Activated CD4-positive, alpha-beta T cell treated with anti-CD3 and anti-CD28 coated beads, Interleukin-2, amount 50 U/mL, for 24 hours (primary cell): Measurements from ENCODE around the gene MAP3K1.

ENCODE experiments used
- DNase-seq, 2 donors: peaks; one replicate each; pipeline ENCODE4 v3.0.0-alpha.2; 2020; ENCODE audit warnings: low read depth in 1 of 2, low spot score in 1 of 2

MAP3K1 gene

DNA sequence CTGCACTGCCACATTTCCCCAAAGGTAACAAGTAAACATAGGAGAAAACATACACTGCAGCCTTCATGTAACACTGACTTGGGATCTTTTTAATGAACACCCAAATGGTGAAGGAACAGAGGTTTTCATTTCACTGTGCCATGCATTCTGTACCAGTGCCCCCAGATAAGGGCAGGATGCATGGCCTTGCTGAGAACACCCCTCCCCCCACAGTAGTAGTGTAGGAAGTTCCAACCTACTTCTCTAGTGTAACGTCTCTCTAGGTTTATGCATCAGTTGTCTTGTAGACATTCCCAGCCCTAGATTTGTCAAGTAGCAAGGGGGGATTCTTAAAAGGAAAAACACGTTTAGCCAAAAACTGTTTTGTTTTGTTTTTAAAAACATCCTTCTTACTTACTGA, 29.9 kb downstream of the MAP3K1 start:
- no peak for DNase-seq

DNA sequence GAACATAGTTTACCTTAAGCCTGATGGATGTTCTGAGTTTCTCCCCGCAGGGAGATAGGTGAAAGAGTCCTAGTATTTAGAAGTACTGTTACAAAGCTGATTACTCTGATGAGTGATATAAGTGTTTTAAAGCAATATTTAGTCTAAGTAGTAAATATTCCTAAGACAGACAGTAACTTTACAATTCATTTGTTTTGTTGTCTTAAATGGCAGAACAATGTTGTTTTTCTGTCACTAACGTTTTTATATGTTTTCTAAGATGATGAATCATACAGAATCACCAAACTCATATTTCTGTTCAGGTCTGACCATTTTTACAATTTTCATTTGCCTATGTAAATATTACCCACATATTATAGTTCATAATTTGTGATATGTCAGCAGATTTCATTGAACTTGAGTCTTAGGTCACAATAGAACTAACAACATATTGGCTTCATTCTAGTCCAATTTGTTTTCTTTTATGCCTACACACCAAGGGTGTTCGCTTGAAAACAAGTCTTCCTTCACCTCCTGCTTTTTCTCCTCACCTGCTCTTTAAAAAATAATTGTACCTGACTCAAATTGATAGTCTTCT, 30.6 kb downstream of the MAP3K1 start:
- DNase-seq, result no peak

DNA sequence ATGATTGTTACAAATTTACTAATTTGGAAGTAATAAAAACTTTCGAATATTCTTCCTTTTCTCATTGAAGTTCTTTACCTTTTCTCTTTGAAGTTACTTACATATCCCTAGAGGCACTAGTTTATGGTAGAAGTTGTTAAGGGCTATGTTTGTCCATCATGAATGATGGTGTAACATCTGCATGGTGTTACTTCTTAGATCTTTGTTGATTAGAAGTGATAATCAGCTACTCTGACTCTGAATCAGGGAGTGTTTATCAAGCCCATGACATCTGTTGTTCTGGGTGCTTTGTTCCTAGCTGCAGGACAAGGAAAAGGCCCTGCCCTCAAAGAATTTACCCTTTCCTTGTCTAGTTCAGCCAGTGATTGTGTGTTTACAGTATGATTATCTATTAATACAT, 32.9 kb downstream of the MAP3K1 start:
- DNase-seq, result no peak

DNA sequence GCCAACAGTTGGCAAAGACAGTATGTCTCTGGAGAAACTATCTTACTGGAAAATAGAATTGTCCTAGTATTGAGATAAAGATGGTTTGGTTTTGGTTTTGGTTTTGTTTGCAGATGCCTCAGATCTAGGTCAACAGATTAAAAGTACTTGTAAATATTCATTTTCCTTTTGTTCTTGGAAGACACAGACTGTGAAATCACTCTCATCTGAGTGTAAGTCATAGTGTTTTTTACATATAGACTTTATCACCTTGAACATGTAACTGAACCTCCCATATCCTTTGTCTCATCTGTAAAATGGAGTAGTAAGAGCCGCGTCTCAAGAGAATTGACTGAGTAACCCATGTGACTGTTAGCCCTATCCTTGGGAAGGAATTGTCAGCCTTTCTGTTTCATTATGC, 34.3 kb downstream of the MAP3K1 start:
- no peak for DNase-seq

DNA sequence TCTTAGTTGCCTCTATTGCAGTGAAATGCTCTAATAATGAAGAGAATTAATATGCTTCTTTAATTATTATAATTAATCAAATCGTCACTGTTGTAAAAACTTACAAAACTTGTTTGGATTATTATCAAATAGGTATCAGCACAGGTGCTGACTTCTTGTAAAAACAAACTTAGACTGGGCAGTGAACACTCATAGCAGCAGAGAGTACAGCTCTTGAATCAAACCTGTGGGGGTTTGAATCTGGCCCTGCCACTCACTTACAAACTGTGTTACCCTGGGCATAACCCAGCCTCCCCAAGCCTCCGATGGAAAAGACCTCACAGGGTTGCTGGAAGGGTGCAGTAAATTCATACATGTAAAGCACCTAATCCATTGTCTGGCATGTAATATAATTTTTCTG, 35.1 kb downstream of the MAP3K1 start:
- DNase-seq, result no peak

DNA sequence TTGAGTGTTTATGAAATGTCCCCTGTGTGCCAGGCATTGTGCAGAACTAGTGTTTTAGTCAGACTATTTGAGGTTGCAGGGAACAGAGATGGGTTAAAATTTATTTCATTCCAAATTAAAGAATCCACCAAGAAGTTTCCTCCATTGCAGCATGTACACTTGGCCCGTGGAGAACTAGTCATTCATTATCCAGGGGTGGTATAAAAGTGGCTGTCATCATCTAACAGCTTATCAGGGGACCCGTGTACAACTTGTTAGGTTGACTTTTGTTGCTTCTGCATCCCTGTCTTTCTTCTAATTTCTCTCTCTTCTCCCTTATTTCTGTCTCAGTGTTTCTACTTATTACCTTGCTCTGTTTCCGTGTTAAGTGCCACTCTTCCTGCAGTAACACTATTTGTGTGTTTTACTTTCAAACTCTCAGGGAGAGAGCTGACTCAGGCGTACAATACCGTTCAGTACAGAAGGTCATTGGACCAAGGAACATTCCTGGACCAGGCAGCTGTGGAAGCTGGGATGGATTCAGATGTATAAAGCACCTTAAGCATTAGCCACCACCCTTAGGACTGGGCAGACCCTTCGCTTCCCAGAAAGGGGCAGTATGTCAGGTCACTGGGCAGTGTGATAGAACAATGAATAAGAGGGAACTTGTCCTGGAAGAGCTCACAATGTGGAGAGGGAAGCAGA, 36.1 kb downstream of the MAP3K1 start:
- no peak for DNase-seq

DNA sequence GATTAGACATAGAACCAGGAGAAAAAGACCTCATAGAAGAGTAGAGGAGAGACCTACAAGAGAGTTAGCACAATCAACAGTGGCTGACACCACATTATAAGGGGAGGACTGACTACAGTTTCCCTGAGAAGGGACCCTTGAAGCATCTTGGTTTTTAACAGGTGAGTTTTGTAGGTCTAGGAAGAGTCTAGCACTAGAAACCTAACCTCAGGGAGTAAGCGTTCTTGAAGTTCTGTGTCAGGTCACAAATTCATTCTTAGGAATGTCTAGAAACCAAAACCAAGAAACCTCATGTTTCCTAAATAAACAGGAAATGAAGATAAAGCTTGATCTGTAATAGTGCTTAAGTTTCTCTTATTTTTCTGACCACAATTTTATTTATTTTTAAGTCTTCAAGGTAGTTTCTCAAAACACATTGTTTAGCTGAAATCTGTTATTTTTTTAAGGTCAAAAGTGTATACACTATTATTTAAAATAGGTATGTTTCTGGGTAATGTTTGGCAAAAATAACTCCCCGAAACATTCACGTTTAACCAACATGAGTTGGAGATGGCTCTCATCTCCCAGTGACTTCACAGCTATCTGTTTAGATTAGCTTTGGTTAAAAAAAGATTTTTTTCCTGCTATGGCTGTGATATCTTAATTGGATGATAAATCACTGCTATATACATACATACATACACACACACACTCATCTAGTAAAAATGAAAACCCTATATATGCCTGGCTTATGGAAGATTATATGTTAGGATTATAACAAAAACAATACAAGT, 37.1 kb downstream of the MAP3K1 start:
- DNase-seq, result no peak

DNA sequence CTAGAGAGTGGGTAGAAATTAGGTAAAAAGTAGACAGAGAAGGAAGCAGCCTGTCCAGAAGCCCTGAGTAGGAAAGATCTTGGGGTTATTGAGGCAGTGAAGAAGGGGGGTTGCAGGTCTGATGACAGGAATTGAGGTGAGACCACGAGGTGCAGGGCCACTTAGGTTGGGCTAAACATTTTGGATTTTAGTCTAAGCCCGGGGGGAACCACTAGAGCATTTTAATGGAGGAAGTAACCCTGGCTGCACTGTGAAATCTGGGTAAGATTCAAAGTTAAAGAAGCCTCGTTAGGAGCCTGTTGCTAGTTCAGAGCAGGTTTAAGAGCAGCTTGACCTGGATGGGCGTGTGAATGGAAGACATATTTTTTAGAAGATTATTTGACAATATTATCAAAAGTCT, 38.3 kb downstream of the MAP3K1 start:
- no peak for DNase-seq

DNA sequence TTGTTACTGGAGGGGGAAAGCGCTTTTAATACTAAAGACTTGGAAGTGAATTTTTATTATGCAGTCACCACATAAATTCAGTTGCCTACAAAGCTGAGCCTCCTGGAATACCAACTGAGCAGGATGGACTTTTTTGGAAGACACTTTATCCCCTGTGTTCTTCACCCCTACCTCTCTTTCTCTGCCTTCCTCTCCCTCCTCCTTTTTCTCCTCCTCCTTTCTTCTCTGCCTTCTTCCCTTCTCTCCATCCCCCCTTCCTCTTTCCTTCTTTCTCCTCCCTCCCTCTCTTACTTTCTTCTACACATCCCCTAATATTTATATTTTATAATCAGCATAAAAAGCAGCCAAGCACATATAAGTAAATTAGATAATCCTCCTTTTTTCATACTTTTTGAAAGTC, 39.6 kb downstream of the MAP3K1 start:
- DNase-seq, result no peak

DNA sequence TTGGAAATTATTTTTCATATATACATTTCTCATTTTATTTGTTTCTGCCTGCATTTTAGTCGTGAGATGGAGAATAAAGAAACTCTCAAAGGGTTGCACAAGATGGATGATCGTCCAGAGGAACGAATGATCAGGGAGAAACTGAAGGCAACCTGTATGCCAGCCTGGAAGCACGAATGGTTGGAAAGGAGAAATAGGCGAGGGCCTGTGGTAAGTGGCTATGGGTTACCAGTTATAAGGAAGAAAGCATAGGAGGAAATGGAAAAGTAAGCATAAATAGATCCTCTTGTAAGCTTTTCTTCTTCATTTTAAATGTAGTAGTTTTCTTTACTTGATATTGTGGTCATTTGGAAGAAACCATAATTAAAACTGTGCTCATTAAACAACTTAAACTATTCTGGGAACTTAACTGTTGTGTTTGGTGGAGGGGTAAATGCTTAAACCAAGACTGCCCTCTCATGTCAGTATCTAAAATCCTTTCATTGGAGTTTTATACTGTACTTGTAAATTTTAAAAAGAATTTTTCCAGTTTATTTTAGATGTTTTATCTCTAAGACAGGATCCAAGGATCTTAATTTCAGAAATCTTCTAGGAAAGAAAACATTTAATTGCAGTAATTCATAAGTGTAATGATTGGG, 41.3 kb downstream of the MAP3K1 start:
- no peak for DNase-seq

DNA sequence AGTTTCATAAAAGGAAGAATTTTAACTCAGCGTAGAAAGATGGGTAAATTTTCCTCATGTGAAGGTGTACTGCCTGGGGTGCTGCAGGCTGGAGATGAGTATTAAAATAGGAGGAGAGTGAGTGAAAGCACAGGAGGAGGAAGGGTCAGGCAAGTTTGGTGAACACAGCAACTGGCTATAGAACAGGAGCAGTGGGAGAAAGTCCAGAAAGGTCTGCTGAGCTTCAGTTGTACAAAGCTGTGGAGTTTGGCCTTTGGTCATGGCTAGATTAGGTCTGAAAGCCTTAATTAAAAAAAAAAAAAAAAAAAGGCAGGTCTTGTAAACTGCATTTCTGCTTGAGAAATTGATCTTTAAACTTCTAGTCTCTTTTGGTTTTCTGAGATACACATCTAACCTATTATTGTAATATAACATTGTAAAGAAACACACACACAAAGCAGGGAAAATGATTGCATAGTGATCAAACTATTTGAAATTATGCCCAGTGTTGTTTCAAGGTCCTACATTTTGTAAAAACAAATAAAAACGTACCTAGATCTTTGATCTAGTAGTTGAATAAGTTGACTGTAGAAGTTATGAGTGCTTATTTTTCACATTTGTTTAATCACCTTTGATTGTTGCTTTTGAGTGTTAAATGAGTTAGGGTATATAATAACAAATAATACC, 43.6 kb downstream of the MAP3K1 start:
- no peak for DNase-seq

DNA sequence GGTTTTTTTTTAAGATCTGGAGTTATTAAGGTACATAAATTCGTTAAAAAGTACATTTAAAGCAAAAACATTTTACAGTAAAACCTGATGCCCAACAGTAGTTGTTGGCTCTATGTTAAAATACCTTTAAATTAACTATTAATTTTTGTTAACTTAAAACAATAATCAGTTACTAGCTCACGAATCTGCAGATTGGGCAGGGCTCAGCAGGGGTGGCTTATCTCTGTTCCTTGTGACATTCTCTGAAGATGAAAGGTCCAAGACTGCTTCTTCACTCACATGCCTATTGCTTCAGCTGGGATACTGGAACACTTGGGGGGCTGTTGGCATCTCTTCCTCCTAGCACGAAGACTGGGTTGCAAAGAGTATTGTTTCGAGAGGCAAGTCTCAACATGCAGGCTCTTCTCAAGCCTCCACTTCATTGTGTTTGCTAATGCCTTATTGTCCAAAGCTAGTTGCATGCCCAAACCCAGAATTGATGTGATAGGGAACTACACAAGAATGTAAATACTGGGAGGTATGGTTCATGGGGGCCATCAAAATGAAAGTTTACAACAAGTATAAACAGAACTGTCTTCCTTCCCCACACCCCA, 46.6 kb downstream of the MAP3K1 start:
- no peak for DNase-seq

DNA sequence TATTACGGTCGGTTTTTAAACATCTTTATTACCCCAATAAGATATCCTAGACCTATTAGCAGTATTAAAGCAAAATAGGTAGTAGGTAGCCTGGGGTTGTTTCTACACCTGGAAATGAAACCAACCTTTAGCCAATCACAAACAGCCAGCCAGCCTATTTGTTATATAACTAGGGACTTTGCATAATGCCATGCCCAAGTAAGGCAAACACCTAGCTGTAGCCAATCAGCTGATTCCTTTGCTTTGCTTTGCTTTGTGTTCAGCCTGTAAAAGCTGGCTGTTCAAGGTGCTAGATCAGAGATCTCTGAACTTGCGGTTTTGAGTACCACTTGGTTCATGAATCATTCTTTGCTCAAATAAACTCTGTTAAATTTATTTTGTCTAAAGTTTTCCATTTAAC, 47.6 kb downstream of the MAP3K1 start:
- no peak for DNase-seq

DNA sequence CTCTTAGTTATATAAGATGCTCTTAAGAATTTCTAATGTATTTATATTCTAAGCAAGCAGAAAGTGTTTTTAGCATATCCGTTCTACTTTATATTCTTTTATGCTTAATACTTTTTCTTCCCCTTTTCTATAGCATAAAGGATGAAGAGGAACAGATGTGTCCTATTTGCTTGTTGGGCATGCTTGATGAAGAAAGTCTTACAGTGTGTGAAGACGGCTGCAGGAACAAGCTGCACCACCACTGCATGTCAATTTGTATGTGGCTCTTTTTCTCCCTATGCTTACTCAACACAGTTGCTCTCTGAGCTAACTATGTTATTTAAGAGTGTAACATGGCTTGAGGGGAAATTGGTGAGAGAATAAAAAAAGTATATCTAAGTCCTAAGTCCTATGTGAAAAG, 56.4 kb downstream of the MAP3K1 start:
- DNase-seq, result no peak

DNA sequence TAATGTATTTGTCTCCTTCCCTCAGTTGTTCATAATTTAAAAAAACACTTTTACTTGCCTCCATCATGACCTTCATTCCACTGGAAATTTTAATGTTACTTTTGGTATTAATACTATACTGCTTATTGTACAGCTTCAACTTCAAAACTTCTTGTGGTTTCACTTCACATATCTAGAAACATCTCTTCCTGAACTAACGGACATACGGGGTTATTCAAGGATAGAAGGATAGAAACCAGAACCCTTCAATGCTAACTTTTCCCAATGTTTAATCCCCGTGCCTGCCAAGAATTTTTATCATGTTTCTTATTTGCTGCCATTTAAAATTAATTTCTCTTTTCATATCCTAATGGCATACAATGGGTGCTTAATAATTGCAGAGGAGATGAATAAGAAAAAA, 57.7 kb downstream of the MAP3K1 start:
- DNase-seq, result no peak

DNA sequence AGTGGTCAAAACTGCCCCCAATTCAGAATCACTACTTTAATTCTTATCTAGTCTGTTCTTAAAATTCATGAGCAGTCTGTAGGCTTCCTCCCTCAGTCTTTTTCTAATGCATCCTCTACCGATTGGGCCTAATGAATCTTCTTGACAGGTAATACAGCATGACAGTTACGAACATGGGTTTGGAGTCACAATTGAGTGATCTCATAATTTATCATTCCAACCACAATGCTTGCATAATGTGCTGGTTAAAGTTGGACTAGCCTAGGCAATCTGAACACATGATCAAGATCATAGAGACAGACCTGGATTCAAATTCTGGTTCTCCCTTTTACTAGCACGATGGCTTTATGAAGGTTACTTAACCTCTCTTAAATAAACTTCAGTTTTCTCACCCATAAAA, 61.0 kb downstream of the MAP3K1 start:
- no peak for DNase-seq

DNA sequence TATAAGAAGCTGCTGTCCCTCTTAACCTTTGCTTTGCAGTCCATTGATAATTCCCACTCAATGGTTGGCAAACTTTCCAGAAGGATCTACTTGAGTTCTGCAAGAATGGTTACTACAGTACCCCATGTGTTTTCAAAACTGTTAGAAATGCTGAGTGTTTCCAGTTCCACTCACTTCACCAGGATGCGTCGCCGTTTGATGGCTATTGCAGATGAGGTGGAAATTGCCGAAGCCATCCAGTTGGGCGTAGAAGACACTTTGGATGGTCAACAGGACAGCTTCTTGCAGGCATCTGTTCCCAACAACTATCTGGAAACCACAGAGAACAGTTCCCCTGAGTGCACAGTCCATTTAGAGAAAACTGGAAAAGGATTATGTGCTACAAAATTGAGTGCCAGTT, 66.2 kb downstream of the MAP3K1 start:
- no peak for DNase-seq

DNA sequence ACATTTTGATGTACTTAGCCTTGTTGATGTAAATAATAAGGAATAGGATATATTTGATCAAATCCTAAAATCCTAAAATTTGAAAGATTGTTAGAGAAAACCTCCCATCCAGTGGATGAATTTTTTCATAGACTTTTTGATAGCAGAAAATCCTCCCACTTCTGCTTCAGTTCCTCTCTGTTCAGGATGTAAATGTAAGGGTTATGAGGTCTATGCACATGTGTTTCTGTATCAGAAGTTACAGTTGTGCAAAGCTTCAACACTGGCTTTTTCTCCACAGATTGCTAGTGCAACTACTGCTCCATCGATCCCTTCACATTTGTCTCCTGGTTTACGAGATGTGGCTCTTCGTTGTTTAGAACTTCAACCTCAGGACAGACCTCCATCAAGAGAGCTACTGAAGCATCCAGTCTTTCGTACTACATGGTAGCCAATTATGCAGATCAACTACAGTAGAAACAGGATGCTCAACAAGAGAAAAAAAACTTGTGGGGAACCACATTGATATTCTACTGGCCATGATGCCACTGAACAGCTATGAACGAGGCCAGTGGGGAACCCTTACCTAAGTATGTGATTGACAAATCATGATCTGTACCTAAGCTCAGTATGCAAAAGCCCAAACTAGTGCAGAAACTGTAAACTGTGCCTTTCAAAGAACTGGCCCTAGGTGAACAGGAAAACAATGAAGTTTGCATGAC, 78.1 kb downstream of the MAP3K1 start:
- no peak for DNase-seq

DNA sequence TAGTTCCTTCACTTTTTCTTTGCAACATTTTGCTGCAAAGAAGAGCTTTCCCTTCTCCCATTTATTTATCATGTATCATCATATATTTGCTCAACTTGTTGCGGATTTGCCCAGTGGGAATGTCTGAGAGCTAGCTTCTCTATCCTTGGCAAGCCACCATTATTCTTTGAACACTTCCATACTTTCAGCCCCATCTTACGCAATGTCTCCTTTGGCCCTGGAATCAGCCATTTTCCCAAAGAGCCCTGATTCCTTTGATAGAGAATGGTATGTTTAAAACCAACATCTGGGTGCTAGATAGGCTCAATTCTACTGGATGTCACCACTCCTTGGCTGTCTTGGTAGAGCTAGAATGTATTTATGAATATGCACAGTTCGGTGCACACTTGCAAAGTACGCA, 81.4 kb downstream of the MAP3K1 start:
- DNase-seq, result no peak

DNA sequence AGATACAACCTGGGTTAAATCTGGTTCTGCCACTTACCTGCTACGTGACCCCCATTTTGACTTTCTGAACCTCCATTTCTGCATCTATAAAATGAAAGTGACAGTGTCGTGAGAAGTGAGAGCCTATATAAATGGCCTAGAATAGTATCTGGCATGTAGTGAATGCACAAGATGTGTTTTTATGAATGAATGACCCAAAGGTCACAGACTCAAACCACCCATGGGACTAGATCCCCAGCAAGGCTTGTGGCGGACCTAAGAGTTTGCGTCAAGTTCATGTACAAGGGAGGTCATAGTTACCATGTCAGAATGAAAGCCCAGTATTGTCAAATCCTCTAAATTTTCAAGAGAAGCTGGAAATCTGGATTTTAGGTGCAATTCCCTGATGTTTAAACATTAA, 82.9 kb downstream of the MAP3K1 start:
- no peak for DNase-seq

DNA sequence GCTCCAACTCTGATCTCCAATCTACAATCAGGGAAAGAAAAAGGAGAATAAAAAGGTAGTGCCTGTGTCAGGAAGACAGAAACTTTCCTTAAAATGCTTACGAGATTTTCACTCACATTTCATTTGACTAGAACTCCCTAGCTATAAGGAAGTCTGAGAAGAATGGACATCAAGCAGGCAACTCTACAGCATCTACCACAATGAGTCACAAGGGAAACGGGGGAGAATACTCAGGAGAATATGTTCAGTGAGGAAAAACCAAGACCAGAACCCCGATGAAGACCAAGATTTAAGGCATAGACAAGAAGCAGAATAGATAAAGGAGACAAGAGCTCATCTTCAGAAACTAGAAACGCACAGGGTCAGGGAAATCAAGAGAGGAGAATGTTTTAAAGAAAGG, 85.0 kb downstream of the MAP3K1 start:
- no peak for DNase-seq
